Measurements from ENCODE around the gene CDH4.

GRCh38 chr20:61816606-61817460, 564.8 kb downstream of the CDH4 start:
- no peak for TF ChIP-seq BHLHE40 (IDR thresholded peaks at IDR 0.05; ENCODE audit: low read length)
- TF ChIP-seq TBP (optimal IDR thresholded peaks at IDR 0.05; ENCODE audit: low read depth, low read length), result no peak
- TF ChIP-seq EZH2 (IDR thresholded peaks at IDR 0.05; ENCODE audit: borderline replicate concordance, low read depth, low read length), result no peak
- TF ChIP-seq KAT7 (CRISPR knock-in tag; IDR thresholded peaks at IDR 0.05; ENCODE audit: borderline replicate concordance), result no peak
- TF ChIP-seq DIDO1 (tag; IDR thresholded peaks at IDR 0.05; ENCODE audit: low read depth), result no peak
- TF ChIP-seq NELFE (IDR thresholded peaks at IDR 0.05; ENCODE audit: insufficient read depth, insufficient read length), result no peak
- TF ChIP-seq SAP30 (IDR thresholded peaks at IDR 0.05; ENCODE audit: borderline replicate concordance, insufficient read depth, low read depth, low read length, poor library complexity, severe bottlenecking), result no peak
- no peak for TF ChIP-seq ZFP91 (CRISPR knock-in tag; IDR thresholded peaks at IDR 0.05)
